Activated CD8-positive, alpha-beta memory T cell treated with anti-CD3 and anti-CD28 coated beads for 48 hours (primary cell): ENCODE measurements around the gene FGGY.

Source experiments
- DNase-seq, 3 experiments: peaks; one replicate each; pipeline ENCODE4 v3.0.0-alpha.2; 2020; ENCODE audit warnings: low read depth in 2 of 3, low spot score in 2 of 3

The FGGY gene

GRCh38 chr1:59502009-59502691, 205.3 kb downstream of the FGGY start:
- DNase-seq = no peak

- no peak for DNase-seq
Measured at GRCh38 chr1:59504276-59504675, 207.4 kb downstream of the FGGY start.

GRCh38 chr1:59505596-59506028, 208.7 kb downstream of the FGGY start:
- no peak for DNase-seq

- no peak for DNase-seq
Measured at GRCh38 chr1:59506952-59507351, 210.1 kb downstream of the FGGY start.

- DNase-seq = no peak
Measured at GRCh38 chr1:59509341-59509875, 212.5 kb downstream of the FGGY start.

- DNase-seq = no peak
Measured at GRCh38 chr1:59510249-59510648, 213.4 kb downstream of the FGGY start.

- DNase-seq = no peak
Measured at GRCh38 chr1:59511476-59512465, 214.9 kb downstream of the FGGY start.

- no peak for DNase-seq
Measured at GRCh38 chr1:59512702-59513101, 215.8 kb downstream of the FGGY start.

GRCh38 chr1:59514061-59514909, 217.4 kb downstream of the FGGY start:
- DNase-seq = no peak

- no peak for DNase-seq
Measured at GRCh38 chr1:59516881-59517280, 220.0 kb downstream of the FGGY start.

GRCh38 chr1:59520194-59520593, 223.3 kb downstream of the FGGY start:
- no peak for DNase-seq

GRCh38 chr1:59520827-59521418, 224.0 kb downstream of the FGGY start:
- no peak for DNase-seq

GRCh38 chr1:59521456-59521855, 224.6 kb downstream of the FGGY start:
- no peak for DNase-seq

GRCh38 chr1:59522925-59523505, 226.1 kb downstream of the FGGY start:
- DNase-seq = no peak

GRCh38 chr1:59523745-59524450, 227.0 kb downstream of the FGGY start:
- DNase-seq = no peak

GRCh38 chr1:59526240-59526639, 229.3 kb downstream of the FGGY start:
- DNase-seq = no peak

- DNase-seq = no peak
Measured at GRCh38 chr1:59528471-59528870, 231.6 kb downstream of the FGGY start.

GRCh38 chr1:59528900-59529299, 232.0 kb downstream of the FGGY start:
- no peak for DNase-seq

GRCh38 chr1:59530119-59530518, 233.2 kb downstream of the FGGY start:
- no peak for DNase-seq

GRCh38 chr1:59532102-59532501, 235.2 kb downstream of the FGGY start:
- DNase-seq = no peak
